ENCODE measurements around the gene ADO.

DNA sequence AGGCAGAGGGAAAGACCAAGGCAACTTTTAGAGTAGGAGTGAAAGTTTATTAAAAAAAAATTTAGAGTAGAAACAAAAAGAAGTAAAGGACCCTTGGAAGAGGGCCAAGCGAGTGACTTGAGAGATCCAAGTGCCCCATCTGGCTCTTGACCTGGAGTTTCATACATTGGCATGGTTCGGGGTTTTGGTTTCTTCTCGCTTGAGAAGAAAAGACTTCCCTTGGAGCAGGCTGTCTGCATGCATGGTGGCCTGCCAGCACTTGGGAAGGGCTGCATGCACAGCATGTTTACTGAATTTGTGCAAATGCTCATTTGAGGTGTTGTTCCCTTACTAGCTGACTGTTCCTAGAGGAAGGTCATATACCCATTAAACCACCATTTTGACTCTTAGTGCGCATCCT lies 8.8 kb upstream of the ADO start:
- TF ChIP-seq CEBPB (IDR thresholded peaks at IDR 0.05; ENCODE audit: low read depth, low read length), result no peak
- TF ChIP-seq, protein P1, sequence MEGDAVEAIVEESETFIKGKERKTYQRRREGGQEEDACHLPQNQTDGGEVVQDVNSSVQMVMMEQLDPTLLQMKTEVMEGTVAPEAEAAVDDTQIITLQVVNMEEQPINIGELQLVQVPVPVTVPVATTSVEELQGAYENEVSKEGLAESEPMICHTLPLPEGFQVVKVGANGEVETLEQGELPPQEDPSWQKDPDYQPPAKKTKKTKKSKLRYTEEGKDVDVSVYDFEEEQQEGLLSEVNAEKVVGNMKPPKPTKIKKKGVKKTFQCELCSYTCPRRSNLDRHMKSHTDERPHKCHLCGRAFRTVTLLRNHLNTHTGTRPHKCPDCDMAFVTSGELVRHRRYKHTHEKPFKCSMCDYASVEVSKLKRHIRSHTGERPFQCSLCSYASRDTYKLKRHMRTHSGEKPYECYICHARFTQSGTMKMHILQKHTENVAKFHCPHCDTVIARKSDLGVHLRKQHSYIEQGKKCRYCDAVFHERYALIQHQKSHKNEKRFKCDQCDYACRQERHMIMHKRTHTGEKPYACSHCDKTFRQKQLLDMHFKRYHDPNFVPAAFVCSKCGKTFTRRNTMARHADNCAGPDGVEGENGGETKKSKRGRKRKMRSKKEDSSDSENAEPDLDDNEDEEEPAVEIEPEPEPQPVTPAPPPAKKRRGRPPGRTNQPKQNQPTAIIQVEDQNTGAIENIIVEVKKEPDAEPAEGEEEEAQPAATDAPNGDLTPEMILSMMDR (conservative IDR thresholded peaks at IDR 0.05; ENCODE audit: low read depth, low read length), result no peak
- no peak for TF ChIP-seq POLR2A (IDR thresholded peaks at IDR 0.05; ENCODE audit: low read depth, low read length)
- no peak for TF ChIP-seq FOS (IDR thresholded peaks at IDR 0.05; ENCODE audit: low read depth, low read length)

All from IMR-90 (cell line).